ENCODE measurements around the gene EHBP1L1.
A peak's percentile ranks its signal among the peaks of the same experiment; 100 is the strongest.
"Not testable (repeated sequence)": the region's sequence is repeated elsewhere in the genome, so short reads cannot be mapped to it uniquely, and the experiment has no call there.

Gene EHBP1L1

GRCh38 chr11:65637032-65637557, 61.2 kb downstream of the EHBP1L1 start:
- no peak overlapping the region for H3K4me3 ChIP-seq (replicated peaks; ENCODE audit: low read depth, low read length)
- no peak for TF ChIP-seq CTCF (IDR thresholded peaks at IDR 0.05; ENCODE audit: low read depth, low read length, missing control alignments)
- DNase-seq (ENCODE audit: extremely low read depth, low read depth): no peak

- peak; percentile 65 for DNase-seq (ENCODE audit: extremely low read depth, low read depth)
- peak within 1 kb of the TSS; percentile 61 for H3K4me3 ChIP-seq (replicated peaks; ENCODE audit: low read depth, low read length)
- peak; percentile 46 for TF ChIP-seq CTCF (IDR thresholded peaks at IDR 0.05; ENCODE audit: low read depth, low read length, missing control alignments)
Measured at GRCh38 chr11:65637794-65638419, 62.1 kb downstream of the EHBP1L1 start, which contains the start of gene SIPA1. Gene SIPA1 (plus strand): TSS chr11:65638101. CDS start chr11:65640922, 2,821 bp downstream.

DNA sequence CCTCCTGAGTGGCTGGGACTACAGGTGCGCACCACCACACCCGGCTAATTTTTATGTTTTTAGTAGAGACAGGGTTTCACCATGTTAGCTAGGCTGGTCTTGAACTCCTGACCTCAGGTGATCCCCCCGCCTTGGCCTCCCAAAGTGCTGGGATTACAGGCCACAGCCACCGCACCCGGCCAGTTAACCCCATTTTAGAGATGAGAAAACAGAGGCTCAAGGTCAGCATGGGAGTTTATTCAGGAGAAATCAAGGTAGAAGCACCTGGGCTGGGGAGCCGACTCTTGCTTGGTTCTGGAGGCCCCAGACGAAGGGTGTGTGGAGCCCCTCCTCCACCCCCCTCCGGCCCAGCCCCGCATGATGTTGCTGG, 63.4 kb downstream of the EHBP1L1 start:
- H3K4me3 ChIP-seq (replicated peaks; ENCODE audit: low read depth, low read length); DNase-seq (ENCODE audit: extremely low read depth, low read depth): not testable (repeated sequence)

GRCh38 chr11:65639623-65640482, 64.0 kb downstream of the EHBP1L1 start:
- no peak for TF ChIP-seq CTCF (IDR thresholded peaks at IDR 0.05; ENCODE audit: low read depth, low read length, missing control alignments)
- no peak overlapping the region for H3K4me3 ChIP-seq (replicated peaks; ENCODE audit: low read depth, low read length)
- DNase-seq (ENCODE audit: extremely low read depth, low read depth): no peak

DNA sequence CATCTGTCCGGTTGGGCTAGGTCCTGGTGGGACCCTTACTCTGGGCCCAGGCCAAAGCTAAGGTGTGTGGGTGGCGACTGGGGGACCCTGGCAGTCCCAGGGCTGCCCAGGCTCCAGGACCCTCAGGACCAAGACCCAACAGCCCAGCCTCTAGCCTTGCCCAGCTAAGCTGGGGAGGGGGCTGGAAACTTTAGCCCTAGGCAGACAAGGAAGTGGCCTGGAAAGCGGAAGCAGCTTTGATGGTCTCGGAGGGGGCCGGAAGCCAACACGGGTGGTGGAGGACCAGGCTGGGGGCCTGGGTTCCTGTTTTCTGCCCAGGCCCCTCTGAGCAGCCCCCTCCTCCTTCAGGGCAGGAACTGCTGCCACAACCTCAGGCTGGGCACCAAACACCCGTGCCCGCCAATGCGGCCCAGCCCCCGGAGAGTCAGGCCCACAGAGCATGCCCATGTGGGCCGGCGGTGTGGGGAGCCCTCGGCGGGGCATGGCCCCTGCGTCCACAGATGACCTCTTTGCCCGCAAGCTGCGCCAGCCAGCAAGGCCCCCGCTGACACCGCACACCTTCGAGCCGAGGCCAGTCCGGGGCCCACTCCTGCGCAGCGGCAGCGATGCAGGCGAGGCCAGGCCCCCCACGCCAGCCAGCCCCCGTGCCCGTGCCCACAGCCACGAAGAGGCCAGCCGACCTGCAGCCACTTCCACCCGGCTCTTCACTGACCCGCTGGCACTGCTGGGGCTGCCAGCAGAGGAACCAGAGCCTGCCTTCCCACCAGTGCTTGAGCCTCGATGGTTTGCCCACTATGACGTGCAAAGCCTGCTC, 64.8 kb downstream of the EHBP1L1 start:
- no peak for DNase-seq (ENCODE audit: extremely low read depth, low read depth)
- no peak overlapping the region for H3K4me3 ChIP-seq (replicated peaks; ENCODE audit: low read depth, low read length)
- TF ChIP-seq CTCF (IDR thresholded peaks at IDR 0.05; ENCODE audit: low read depth, low read length, missing control alignments): no peak

GRCh38 chr11:65641297-65642013, 65.6 kb downstream of the EHBP1L1 start:
- H3K4me3 ChIP-seq (replicated peaks; ENCODE audit: low read depth, low read length): no peak overlapping the region
- no peak for TF ChIP-seq CTCF (IDR thresholded peaks at IDR 0.05; ENCODE audit: low read depth, low read length, missing control alignments)
- DNase-seq (ENCODE audit: extremely low read depth, low read depth): no peak

All from HFF-Myc (cell line).